Measurements from ENCODE around the gene RBM20.
A peak's percentile ranks its signal among the peaks of the same experiment; 100 is the strongest.
"Not testable (repeated sequence)": the region's sequence is repeated elsewhere in the genome, so short reads cannot be mapped to it uniquely, and the experiment has no call there.

The RBM20 gene

GRCh38 chr10:110634527-110635209 lies 9.5 kb upstream of the RBM20 start:
- no peaks in the 10 kb centered on the region for H3K9me3 Mint-ChIP-seq
- H3K4me1 Mint-ChIP-seq, result no peaks in the 10 kb centered on the region
- H3K27me3 Mint-ChIP-seq, result peaks cover 6% of the 10 kb centered on the region
- H3K27ac Mint-ChIP-seq, result no peak overlapping the region
- ATAC-seq (ENCODE audit: low read depth), result no peak
- no peaks in the 10 kb centered on the region for H3K36me3 Mint-ChIP-seq
- no peak overlapping the region for H3K4me3 Mint-ChIP-seq
- no peak for DNase-seq (ENCODE audit: low spot score in 2 of 2)

DNA sequence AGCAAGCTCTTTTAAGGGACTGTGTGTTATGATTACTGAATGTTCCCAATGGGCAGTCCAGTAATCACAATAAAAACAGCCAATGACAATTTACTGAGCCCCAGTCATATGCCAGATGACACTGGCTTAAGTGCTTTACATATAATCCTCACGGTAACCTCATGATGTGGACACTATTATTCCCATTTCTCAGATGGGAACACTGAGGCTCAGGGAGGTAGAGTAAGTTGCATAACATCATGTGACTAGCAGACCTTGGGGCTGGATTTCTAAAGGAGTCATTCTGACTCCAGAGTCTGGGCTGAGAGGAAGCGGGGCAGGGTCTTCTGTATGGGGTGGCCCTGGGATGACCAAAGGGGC lies 7.6 kb upstream of the RBM20 start:
- ATAC-seq (ENCODE audit: low read depth), result no peak
- H3K36me3 Mint-ChIP-seq, result no peaks in the 10 kb centered on the region
- H3K27ac Mint-ChIP-seq, result no peak overlapping the region
- H3K27me3 Mint-ChIP-seq, result peaks cover 8% of the 10 kb centered on the region
- H3K4me1 Mint-ChIP-seq, result peaks cover 3% of the 10 kb centered on the region
- DNase-seq (ENCODE audit: low spot score in 2 of 2), result no peak
- no peaks in the 10 kb centered on the region for H3K9me3 Mint-ChIP-seq
- H3K4me3 Mint-ChIP-seq, result no peak overlapping the region

DNA sequence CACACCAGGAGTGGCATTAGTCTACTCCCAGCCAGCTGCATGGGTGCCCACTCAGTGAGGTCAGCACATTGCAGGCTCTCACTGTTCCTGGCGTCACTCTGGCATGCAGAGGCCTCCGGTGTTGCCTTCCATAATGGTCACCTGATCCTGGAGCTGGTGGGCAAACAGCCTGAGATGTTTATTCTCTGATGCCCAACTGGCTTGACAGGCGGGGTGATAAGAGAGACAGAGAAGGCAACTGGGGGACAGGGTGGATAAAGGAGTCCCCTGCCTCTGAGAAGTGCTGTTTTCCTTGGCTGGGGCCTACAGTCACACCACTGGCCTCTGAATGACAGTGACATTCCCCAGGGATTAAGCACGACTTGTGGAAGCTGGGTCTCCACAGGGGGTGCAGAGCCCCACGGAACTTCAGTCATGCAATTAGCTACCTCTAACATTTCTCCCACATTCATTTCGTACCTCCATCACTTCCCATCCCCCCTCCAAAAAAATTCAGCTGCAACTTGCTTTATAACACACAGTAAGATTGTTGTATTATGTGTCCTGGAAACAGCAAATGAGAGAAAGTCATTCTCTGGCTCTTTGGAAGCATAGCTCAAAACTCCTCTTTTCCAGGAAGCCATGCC lies 7.1 kb upstream of the RBM20 start:
- DNase-seq (ENCODE audit: low spot score in 2 of 2) (no peak), ATAC-seq (ENCODE audit: low read depth) (no peak)
- H3K27me3 Mint-ChIP-seq, result peaks cover 8% of the 10 kb centered on the region
- no peak overlapping the region for H3K4me3 Mint-ChIP-seq
- no peak overlapping the region for H3K27ac Mint-ChIP-seq
- H3K36me3 Mint-ChIP-seq, result no peaks in the 10 kb centered on the region
- H3K4me1 Mint-ChIP-seq, result peaks cover 3% of the 10 kb centered on the region
- no peaks in the 10 kb centered on the region for H3K9me3 Mint-ChIP-seq

- Mint-ChIP-seq H3K36me3 (no peaks in the 10 kb centered on the region), H3K27ac (no peak overlapping the region), H3K27me3 (peaks cover 13% of the 10 kb centered on the region), H3K4me3 (no peak overlapping the region), H3K9me3 (peaks cover under 1% of the 10 kb centered on the region), H3K4me1 (peaks cover 4% of the 10 kb centered on the region)
- DNase-seq (ENCODE audit: low spot score in 2 of 2) (no peak), ATAC-seq (ENCODE audit: low read depth) (no peak)
Observed at GRCh38 chr10:110637558-110638053, 6.5 kb upstream of the RBM20 start.

GRCh38 chr10:110638319-110638718 lies 5.8 kb upstream of the RBM20 start:
- Mint-ChIP-seq H3K27me3 (peaks cover 18% of the 10 kb centered on the region), H3K27ac (no peak overlapping the region), H3K4me1 (peaks cover 9% of the 10 kb centered on the region), H3K36me3 (no peaks in the 10 kb centered on the region), H3K9me3 (peaks cover 1% of the 10 kb centered on the region), H3K4me3 (no peak overlapping the region)
- ATAC-seq (ENCODE audit: low read depth), result no peak
- DNase-seq (ENCODE audit: low spot score in 2 of 2), result no peak

- not testable (repeated sequence) for H3K4me3 Mint-ChIP-seq; DNase-seq (ENCODE audit: low spot score in 2 of 2)
Observed at GRCh38 chr10:110639046-110639445, 5.1 kb upstream of the RBM20 start.

GRCh38 chr10:110639858-110640257 lies 4.3 kb upstream of the RBM20 start:
- not testable (repeated sequence) for ATAC-seq (ENCODE audit: low read depth); H3K27ac Mint-ChIP-seq; DNase-seq (ENCODE audit: low spot score in 2 of 2); H3K4me3 Mint-ChIP-seq; H3K4me1 Mint-ChIP-seq; H3K9me3 Mint-ChIP-seq; H3K36me3 Mint-ChIP-seq
- H3K27me3 Mint-ChIP-seq, result peaks cover 20% of the 10 kb centered on the region

More at GRCh38 chr10:110639046-110639445, 5.1 kb upstream of the RBM20 start:
- H3K4me1 Mint-ChIP-seq; H3K27ac Mint-ChIP-seq; H3K9me3 Mint-ChIP-seq; ATAC-seq (ENCODE audit: low read depth); H3K36me3 Mint-ChIP-seq: not testable (repeated sequence)
- peaks cover 19% of the 10 kb centered on the region for H3K27me3 Mint-ChIP-seq

- Mint-ChIP-seq H3K27me3 (peaks cover 24% of the 10 kb centered on the region), H3K4me3 (no peak overlapping the region), H3K4me1 (peaks cover 10% of the 10 kb centered on the region), H3K36me3 (no peaks in the 10 kb centered on the region), H3K27ac (no peak overlapping the region), H3K9me3 (peaks cover 1% of the 10 kb centered on the region)
- ATAC-seq (ENCODE audit: low read depth), result peak; percentile 39
- DNase-seq (ENCODE audit: low spot score in 2 of 2), result no peak
Observed at GRCh38 chr10:110641256-110641655, 2.9 kb upstream of the RBM20 start.

- Mint-ChIP-seq H3K4me1 (peaks cover 10% of the 10 kb centered on the region), H3K36me3 (no peaks in the 10 kb centered on the region), H3K27me3 (peaks cover 26% of the 10 kb centered on the region), H3K27ac (no peak overlapping the region), H3K9me3 (peaks cover 1% of the 10 kb centered on the region), H3K4me3 (peak overlapping the region; percentile 75)
- DNase-seq (ENCODE audit: low spot score in 2 of 2) (no peak), ATAC-seq (ENCODE audit: low read depth) (no peak)
Observed at GRCh38 chr10:110642204-110643034, 1.7 kb upstream of the RBM20 start.

- ATAC-seq (ENCODE audit: low read depth), result peak; percentile 9
- Mint-ChIP-seq H3K27ac (no peak overlapping the region), H3K4me1 (peaks cover 10% of the 10 kb centered on the region), H3K9me3 (peaks cover 1% of the 10 kb centered on the region), H3K27me3 (peaks cover 25% of the 10 kb centered on the region), H3K4me3 (peak overlapping the region; percentile 79), H3K36me3 (no peaks in the 10 kb centered on the region)
- no peak for DNase-seq (ENCODE audit: low spot score in 2 of 2)
Observed at GRCh38 chr10:110643035-110643652, 992 bp upstream of the RBM20 start.

- Mint-ChIP-seq H3K27me3 (peaks cover 32% of the 10 kb centered on the region), H3K9me3 (peaks cover 1% of the 10 kb centered on the region), H3K4me1 (peaks cover 12% of the 10 kb centered on the region), H3K4me3 (peak overlapping the region; percentile 44), H3K27ac (no peak overlapping the region), H3K36me3 (no peaks in the 10 kb centered on the region)
- DNase-seq (ENCODE audit: low spot score in 2 of 2) (no peak), ATAC-seq (ENCODE audit: low read depth) (no peak)
Observed at GRCh38 chr10:110644598-110645462, 694 bp downstream of the RBM20 start.

DNA sequence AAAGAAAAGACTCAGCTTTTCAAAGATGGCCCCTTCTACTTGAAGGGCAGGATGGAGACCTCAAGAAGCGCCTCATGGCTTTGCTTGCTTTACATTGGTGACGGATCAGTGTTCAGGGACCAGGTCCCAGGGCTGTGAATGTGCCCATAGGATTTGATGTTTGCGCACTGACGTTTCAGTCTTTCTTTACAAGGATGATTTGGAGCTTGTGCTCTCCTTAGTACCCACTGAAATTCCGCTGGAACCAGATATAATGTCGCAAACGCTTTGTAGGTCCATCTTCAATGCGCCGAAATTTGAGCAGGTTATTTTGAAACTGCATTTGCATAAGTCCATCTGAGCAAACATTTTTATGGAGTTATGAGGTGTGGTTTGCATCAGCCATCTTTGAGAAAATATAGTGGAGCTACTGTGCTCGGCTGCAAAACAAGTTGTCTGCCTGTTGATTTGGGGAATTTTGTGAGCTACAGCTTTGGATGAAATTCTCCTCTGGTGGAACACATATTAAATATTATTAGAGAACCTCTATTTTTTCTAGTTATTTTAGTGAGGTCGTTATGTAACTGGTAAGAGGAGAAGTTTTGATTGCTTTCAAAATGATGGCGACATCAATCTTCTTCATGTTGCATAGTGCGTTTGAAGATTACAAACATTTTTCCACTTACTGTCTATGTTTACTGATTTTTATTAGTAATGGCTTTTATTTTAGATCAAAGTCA lies 2.4 kb downstream of the RBM20 start:
- peaks cover 33% of the 10 kb centered on the region for H3K27me3 Mint-ChIP-seq
- H3K9me3 Mint-ChIP-seq, result peaks cover 1% of the 10 kb centered on the region
- no peak overlapping the region for H3K4me3 Mint-ChIP-seq
- DNase-seq (ENCODE audit: low spot score in 2 of 2) (no peak), ATAC-seq (ENCODE audit: low read depth) (no peak)
- H3K4me1 Mint-ChIP-seq, result peaks cover 18% of the 10 kb centered on the region
- H3K36me3 Mint-ChIP-seq, result no peaks in the 10 kb centered on the region
- no peak overlapping the region for H3K27ac Mint-ChIP-seq

DNA sequence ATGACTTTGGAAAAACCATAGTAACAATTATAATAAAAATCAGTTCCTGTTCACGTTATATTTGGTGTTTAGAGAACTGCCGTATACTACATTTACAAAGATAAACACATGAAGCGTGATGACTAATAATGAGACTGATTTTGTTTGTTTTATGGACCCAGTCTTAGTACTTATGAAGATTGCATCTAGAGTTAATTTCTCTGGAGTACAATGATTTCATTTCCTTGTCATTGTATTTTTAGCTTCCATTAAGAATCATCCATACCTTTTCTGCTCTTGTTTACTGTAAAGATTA lies 2.9 kb downstream of the RBM20 start:
- H3K27ac Mint-ChIP-seq, result no peak overlapping the region
- no peak overlapping the region for H3K4me3 Mint-ChIP-seq
- peaks cover 1% of the 10 kb centered on the region for H3K9me3 Mint-ChIP-seq
- peaks cover 18% of the 10 kb centered on the region for H3K4me1 Mint-ChIP-seq
- H3K36me3 Mint-ChIP-seq, result no peaks in the 10 kb centered on the region
- no peak for ATAC-seq (ENCODE audit: low read depth)
- no peak for DNase-seq (ENCODE audit: low spot score in 2 of 2)
- peaks cover 33% of the 10 kb centered on the region for H3K27me3 Mint-ChIP-seq
